Embryonic facial prominence (tissue), 1 donor: ENCODE results near the gene MALRD1.

Experiments used
- DNase-seq: peaks from one replicate; pipeline ENCODE4 v3.0.0-alpha.2; 2016; ENCODE audit errors: extremely low spot score

The MALRD1 gene

GRCh38 chr10:19653931-19654330, 605.3 kb downstream of the MALRD1 start:
- no peak for DNase-seq

- no peak for DNase-seq
Measured at GRCh38 chr10:19654576-19654975, 606.0 kb downstream of the MALRD1 start.

- DNase-seq, result no peak
Measured at GRCh38 chr10:19656420-19657042, 607.9 kb downstream of the MALRD1 start.

- DNase-seq, result no peak
Measured at GRCh38 chr10:19658131-19658530, 609.5 kb downstream of the MALRD1 start.

DNA sequence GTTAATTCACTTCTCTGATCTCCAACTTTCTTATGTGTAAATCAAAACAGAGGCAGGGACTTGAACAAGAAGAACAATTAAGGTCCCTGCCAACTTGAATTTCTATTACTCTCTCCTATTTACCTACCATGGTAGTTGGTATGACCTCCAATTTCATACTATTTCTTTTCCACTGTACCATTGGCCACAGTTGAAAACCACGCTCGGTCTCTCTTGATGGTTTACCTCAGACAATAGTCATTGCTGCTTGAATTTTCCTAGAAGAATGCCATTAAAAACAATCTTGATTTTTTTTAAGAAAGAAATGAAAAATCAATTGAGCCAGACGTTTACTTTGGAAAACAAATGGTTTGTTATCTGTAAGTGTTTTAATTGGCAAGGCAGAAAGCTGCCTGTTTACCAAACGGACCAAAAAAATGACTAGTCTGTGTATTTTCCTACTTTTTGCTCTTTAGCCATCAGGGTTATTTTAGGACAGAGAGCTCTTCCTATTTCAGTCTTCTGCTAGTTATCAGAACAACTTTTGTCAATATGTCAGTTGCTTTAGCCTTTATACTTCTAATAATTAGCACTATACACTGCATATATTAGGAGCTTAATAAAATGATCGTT, 610.1 kb downstream of the MALRD1 start:
- no peak for DNase-seq

GRCh38 chr10:19659920-19660655, 611.5 kb downstream of the MALRD1 start:
- no peak for DNase-seq

DNA sequence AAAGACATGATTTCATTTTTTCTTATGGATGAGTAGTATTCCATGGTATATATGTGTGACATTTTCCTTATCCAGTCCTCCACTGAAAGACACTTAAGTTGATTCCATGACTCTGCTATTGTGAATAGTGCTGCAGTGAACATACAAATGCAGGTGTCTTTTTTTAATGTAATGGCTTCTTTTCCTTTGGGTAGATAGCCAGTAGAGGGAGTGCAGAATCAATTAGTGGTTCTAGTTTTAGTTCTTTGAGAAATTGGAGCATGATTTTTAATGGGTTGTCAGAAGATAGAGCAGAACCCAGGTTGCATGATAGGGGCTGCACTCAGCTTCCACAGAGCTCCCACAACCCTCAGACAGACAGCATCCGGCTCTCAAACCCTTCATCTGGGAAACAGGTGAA, 614.7 kb downstream of the MALRD1 start:
- DNase-seq, result no peak

GRCh38 chr10:19668116-19668515, 619.5 kb downstream of the MALRD1 start:
- no peak for DNase-seq

DNA sequence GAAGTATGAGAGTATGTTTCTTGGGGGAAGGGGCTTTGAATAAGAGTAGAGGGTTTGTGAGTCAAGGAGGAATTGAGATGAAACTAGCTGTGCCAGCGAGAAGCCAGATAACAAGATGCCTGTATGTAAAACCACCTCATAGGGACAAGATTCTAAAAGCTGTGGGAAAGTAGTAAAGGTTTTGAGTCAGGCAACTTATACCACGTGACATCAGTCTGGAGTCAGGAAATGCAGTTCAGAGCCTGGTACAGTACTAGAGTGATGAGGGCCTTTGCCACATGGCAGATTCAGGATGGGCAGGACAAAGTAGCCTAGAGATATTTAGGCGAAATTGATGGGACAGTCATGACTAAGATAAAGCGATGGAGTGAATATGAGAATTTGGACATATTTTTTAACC, 627.5 kb downstream of the MALRD1 start:
- DNase-seq, result no peak

DNA sequence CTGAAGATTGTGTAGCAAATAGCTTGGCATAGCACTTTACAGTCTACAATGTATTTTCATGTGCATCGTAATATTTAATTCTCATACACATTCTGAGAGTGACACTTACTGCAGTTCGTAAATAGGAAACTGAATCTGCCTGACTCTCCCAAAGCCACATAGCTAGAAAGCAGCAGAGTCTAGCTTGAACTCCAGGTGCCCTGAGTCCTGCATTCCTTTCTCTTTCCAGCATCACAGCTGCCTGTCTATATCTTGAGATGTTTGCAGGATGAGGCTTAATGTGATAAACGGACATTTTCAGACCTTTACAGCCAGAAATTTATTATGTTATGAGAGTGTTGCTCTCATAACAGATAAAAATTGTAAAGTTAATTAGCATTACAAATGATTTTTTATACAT, 634.8 kb downstream of the MALRD1 start:
- no peak for DNase-seq

DNA sequence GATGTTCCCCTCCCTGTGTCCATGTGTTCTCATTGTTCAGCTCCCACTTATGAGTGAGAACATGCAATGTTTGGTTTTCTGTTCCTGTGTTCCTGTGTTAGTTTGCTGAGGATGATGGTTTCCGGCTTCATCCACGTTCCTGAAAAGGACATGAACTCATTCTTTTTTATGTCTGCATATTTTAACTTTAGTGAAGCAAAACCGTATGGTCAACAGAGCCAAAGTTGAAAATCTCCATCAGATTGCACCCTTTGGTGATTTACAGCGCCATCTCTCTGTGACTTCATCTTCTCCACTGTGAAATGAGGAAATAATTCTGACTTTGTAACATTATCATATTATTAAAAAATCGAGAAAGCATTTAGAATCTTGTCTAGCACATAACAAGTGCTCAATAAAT, 635.4 kb downstream of the MALRD1 start:
- no peak for DNase-seq

- DNase-seq, result no peak
Measured at GRCh38 chr10:19688344-19688743, 639.7 kb downstream of the MALRD1 start.

GRCh38 chr10:19689231-19689630, 640.6 kb downstream of the MALRD1 start:
- DNase-seq, result no peak

- DNase-seq, result no peak
Measured at GRCh38 chr10:19699299-19699698, 650.7 kb downstream of the MALRD1 start.

DNA sequence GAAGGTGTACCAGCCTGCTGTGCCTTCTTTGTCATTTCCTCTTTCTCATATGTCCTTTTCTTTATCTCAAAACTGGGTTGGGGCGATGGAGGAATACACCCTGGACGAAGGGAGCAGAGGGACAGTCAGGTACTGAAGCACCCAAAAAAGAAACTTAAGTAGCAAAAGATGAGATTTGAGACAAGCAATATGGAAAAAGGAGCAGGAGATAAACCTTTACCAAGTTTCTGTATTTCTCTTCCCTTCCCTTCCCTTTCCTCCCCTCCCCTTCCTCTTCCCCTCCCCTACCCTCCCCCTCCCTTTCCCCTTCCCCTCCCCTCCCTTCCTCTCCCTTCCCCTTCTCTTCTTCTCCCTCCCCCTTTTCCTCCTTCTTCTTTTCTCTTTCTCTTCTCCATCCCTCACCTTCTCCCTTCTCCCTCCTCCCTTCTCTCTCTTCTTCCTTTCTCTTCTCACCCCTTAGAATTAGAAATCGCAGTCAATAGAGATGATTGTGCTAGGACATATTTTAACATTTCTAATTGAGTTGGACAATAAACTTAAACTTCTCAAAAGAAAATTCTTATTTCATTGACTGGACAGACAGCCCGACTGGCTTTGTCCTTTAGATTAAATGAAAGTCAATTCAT, 652.9 kb downstream of the MALRD1 start:
- no peak for DNase-seq

DNA sequence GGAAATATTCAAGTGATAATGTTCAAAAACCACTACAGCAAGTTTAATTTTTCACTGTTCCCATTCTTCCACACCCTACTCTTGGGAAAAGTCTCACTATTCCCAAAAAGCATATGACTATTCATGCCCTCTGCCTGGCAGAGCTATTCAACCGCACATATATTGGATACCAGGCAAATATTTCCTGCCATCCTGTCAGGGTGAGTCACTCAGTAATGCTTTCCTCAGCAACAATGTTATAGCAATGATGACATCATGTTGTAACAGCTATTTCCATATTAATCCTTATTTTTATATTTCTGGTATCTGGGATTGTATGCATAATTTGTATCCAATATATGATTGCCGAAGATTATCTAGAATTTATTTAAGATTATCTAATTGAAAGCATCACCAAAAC, 653.6 kb downstream of the MALRD1 start:
- DNase-seq, result no peak

DNA sequence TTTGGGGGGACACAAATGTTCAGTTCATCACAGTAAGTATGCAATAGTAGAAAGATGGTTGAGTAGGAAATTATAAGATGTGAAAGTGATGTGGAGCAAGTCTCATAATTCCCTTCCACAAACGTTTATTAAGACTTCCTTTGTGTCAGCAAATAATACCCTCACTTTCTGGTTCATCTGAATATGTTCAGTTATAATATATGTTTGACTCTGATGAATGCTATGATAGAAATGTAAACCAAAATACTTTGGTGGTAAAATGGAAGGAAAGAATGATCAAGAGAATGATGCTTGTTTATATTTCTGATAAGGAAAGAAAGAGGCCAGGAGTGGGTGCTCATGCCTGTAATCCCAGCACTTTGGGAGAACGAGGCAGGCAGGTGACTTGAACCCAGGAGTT, 655.9 kb downstream of the MALRD1 start:
- no peak for DNase-seq

GRCh38 chr10:19705250-19705649, 656.6 kb downstream of the MALRD1 start:
- DNase-seq, result no peak

- DNase-seq, result no peak
Measured at GRCh38 chr10:19706904-19707303, 658.3 kb downstream of the MALRD1 start.

GRCh38 chr10:19707376-19707775, 658.8 kb downstream of the MALRD1 start:
- DNase-seq, result no peak

GRCh38 chr10:19708031-19708430, 659.4 kb downstream of the MALRD1 start:
- DNase-seq, result no peak

DNA sequence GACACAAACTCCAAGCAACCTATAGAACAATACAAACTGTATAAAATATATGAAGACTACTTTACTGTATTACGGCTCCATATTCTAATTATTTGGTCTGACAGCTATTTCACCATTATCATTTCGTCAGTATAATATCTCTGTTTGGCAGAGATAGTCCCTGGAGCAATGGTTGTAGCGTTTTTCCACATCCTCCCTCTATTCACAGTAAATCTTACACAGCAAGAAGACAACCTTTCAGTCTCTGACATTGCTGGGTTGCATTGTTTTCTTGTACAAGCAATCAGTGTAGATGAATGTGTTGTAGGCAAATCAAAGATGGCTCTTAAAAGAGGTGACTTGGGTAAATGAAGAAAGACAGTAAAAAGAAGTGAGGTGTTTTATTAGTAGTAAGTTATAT, 662.0 kb downstream of the MALRD1 start:
- no peak for DNase-seq

GRCh38 chr10:19713159-19713558, 664.6 kb downstream of the MALRD1 start:
- no peak for DNase-seq
